GM12878 (cell line): Measurements from ENCODE around the gene EFNB2. TPM values are rescaled to one million over a fixed set of nuclear protein-coding genes. Genes with fewer than 3 reads are reported as not detected.

Experiments
- ATAC-seq: fragments of 200-7000 bp; cut with Tn5 transposase; 3 replicates; pipeline ENCODE4 v1.9.1; 2020; ENCODE audit warnings: mild to moderate bottlenecking, moderate library complexity
- BruUV-seq: library from RNA; stranded (reverse); fragments of 400-500 nt; replicated peaks from 2 replicates; lab custom pipeline; 2021; lab: Mats Ljungman, UMichigan
- CTCF ChIA-PET: fragments of 300-600 bp; sonication (Branson Sonifier 250); formaldehyde crosslinking; extraction: SDS; loops from one replicate; lab custom pipeline; 2021; ENCODE audit warnings: inconsistent platforms; lab: Yijun Ruan, JAX
- POLR2A ChIA-PET: fragments of 350-600 bp; formaldehyde crosslinking; extraction: SDS; loops from one replicate; lab custom pipeline; 2021; ENCODE audit warnings: inconsistent platforms; lab: Charles Lee
- RAD21 ChIA-PET: fragments of 300-600 bp; sonication (Branson Sonifier 250); formaldehyde crosslinking; loops from one replicate; lab custom pipeline; 2023; ENCODE audit warnings: antibody characterized with exemption; ENCODE audit not compliant: unreplicated experiment; lab: Charles Lee
- SMC1A ChIA-PET: fragments of 300-600 bp; sonication (Branson Sonifier 250); formaldehyde crosslinking; loops from one replicate; lab custom pipeline; 2023; ENCODE audit not compliant: unreplicated experiment, uncharacterized antibody; lab: Charles Lee
- DNase-seq: peaks from one replicate; pipeline ENCODE4 v3.0.0-alpha.2; 2011; ENCODE audit warnings: low read depth, low spot score
- FAIRE-seq: peaks from 3 replicates; lab custom pipeline; 2011; peaks lifted over from hg19 to GRCh38; lab: Jason Lieb, UNC
- H2AFZ ChIP-seq: 2 replicates; pipeline ENCODE4 v1.6.0; 2011; ENCODE audit warnings: low read depth, low read length, control low read depth; ENCODE audit not compliant: control insufficient read depth
- H3K27ac ChIP-seq: 2 replicates; pipeline ENCODE4 v1.5.1; 2011; ENCODE audit warnings: control low read depth; ENCODE audit not compliant: control insufficient read depth, insufficient read depth
- H3K27me3 ChIP-seq, 2 experiments: replicated peaks in 1 of 2; 2 replicates each; pipeline versions ENCODE4 v1.6.0 to v1.6.1; 2011; ENCODE audit warnings: low read length in 1 of 2; ENCODE audit not compliant: control insufficient read depth in 2 of 2, insufficient read depth in 2 of 2
- H3K36me3 ChIP-seq, 2 experiments: 2 replicates each; pipeline ENCODE4 v1.5.1; 2011; ENCODE audit warnings: low read length in 1 of 2; ENCODE audit not compliant: control insufficient read depth in 2 of 2, insufficient read depth in 2 of 2
- H3K4me1 ChIP-seq: 2 replicates; pipeline ENCODE4 v1.6.1; 2011; ENCODE audit warnings: mild to moderate bottlenecking, low read length, moderate library complexity, mixed read lengths; ENCODE audit not compliant: control insufficient read depth, insufficient read depth
- H3K4me2 ChIP-seq: 2 replicates; pipeline ENCODE4 v1.6.0; 2011; ENCODE audit warnings: control low read depth; ENCODE audit not compliant: control insufficient read depth, insufficient read depth
- H3K4me3 ChIP-seq: fragments of 200-600 bp; sonication (generic); 2 replicates; pipeline ENCODE4 v1.5.1; 2016
- H3K79me2 ChIP-seq: 2 replicates; pipeline ENCODE4 v1.6.0; 2011; ENCODE audit warnings: low read length; ENCODE audit not compliant: control insufficient read depth, insufficient read depth
- H3K9ac ChIP-seq: 2 replicates; pipeline ENCODE4 v1.8.0; 2011; ENCODE audit warnings: low read length, control low read depth, mixed read lengths; ENCODE audit not compliant: control insufficient read depth, insufficient read depth
- H3K9me3 ChIP-seq: replicated peaks from 3 replicates; pipeline ENCODE4 v1.5.1; 2011; ENCODE audit warnings: mild to moderate bottlenecking, low read length; ENCODE audit not compliant: control insufficient read depth, insufficient read depth
- H4K20me1 ChIP-seq: 2 replicates; pipeline ENCODE4 v1.6.0; 2011; ENCODE audit not compliant: control insufficient read depth, insufficient read depth
- MYB ChIP-seq: fragments of 150-350 bp; IDR thresholded peaks from 2 replicates; pipeline ENCODE4 v1.6.1; 2014; ENCODE audit warnings: mild to moderate bottlenecking, low read depth, low read length, borderline replicate concordance
- POLR2AphosphoS5 ChIP-seq: IDR thresholded peaks from 2 replicates; pipeline ENCODE4 v1.6.1; 2011; ENCODE audit warnings: mild to moderate bottlenecking, low read length, inconsistent platforms
- ZBTB40 ChIP-seq: fragments of 450-650 bp; IDR thresholded peaks from 2 replicates; pipeline ENCODE4 v1.6.1; 2016; ENCODE audit warnings: mild to moderate bottlenecking, moderate library complexity, borderline replicate concordance
- WGBS: methylation state at CpG from one replicate; pipeline ENCODE4 v1.1.6; 2016; ENCODE audit warnings: low lambda C conversion rate; ENCODE audit not compliant: insufficient replicate concordance, insufficient coverage; ENCODE audit errors: missing lambda C conversion rate; 5-methylcytosine and 5-hydroxymethylcytosine counted together
- in situ Hi-C: fragments of 300-500 bp; cut with MboI; formaldehyde crosslinking; loops from 9 replicates; pipeline ENCODE4 v1.14.3; 2018; ENCODE audit warnings: mixed read lengths
- intact Hi-C: fragments of 100-400 bp; cut with micrococcal nuclease; formaldehyde crosslinking; loops from one replicate; pipeline ENCODE4 v1.14.2; 2022; ENCODE audit not compliant: unreplicated experiment
- polyA plus RNA-seq, 11 experiments: library from polyadenylated mRNA; depleted of rRNA in 4 of 11; unstranded in 6 of 11; stranded (reverse) in 5 of 11; fragments of >200 nt; fragmentation: Nextera tagmentation in 4 of 11; fragmentation: Illumina TruSeq in 1 of 11; extraction: Ambion mirVana in 4 of 11; extraction: Trizol in 1 of 11; gene quantifications; 1 replicate in 1 of 11; 2 replicates in 10 of 11; pipeline versions ENCODE4 v1.2.1 to v1.2.3, GENCODE V29; 2011 to 2016; ENCODE audit warnings: inconsistent platforms in 2 of 11, missing spikeins in 2 of 11, low read depth in 1 of 11
- total RNA-seq, 4 experiments: library from RNA; depleted of rRNA in 3 of 4; stranded (reverse); fragments of >200 nt in 3 of 4; fragmentation: Illumina TruSeq in 1 of 4; extraction: Trizol in 1 of 4; gene quantifications; 2 replicates each; pipeline versions ENCODE4 v1.2.1 to v1.2.3, GENCODE V29; 2013 to 2021

The EFNB2 gene
- total and polyA plus RNA-seq, 10 of the 15 experiments (the other 5 are each of a cell fraction or from before 2014, with no cell fraction given) = 0.12 to 1.5 (median 0.31) TPM; not detected in 1

GRCh38 chr13:106530171-106530851 is 5.2 kb downstream of the EFNB2 start:
- Histone ChIP-seq H3K36me3 (no peaks in the 10 kb centered on the region), H3K4me2 (no peak overlapping the region), H3K4me3 (no peak overlapping the region), H3K27ac (no peak overlapping the region), H3K4me1 (no peaks in the 10 kb centered on the region), H4K20me1 (no peaks in the 10 kb centered on the region), H3K9ac (no peak overlapping the region), H3K27me3 (peaks cover 0 to 17% of the 10 kb centered on the region in 2 experiments; a peak in 2 of 4 replicates), H3K79me2 (no peaks in the 10 kb centered on the region), H2AFZ (no peak overlapping the region), H3K9me3 (no peaks in the 10 kb centered on the region; the same call in 2 of the 3 replicates)
- intact Hi-C loops (loop anchor here (10.0 kb wide), 2 partner anchors 156 to 1756 kb away; no protein-coding TSS in a partner anchor), in situ Hi-C loops (loop anchor here (25.0 kb wide), 1 partner anchor 1543 kb away; no protein-coding TSS in a partner anchor)
- ChIA-PET SMC1A (interaction anchor here (0.7 to 1.8 kb wide), 6 partner anchors 16 to 1139 kb away, joined by 3 to 10 read pairs (median 4); no protein-coding TSS in a partner anchor), POLR2A (interaction anchor here (1.1 kb wide), 1 partner anchor 8 kb away, joined by 4 read pairs; no protein-coding TSS in a partner anchor), RAD21 (interaction anchor here (1.6 to 2.0 kb wide), 2 partner anchors 90 to 448 kb away, joined by 5 to 6 read pairs; no protein-coding TSS in a partner anchor), CTCF (interaction anchor here (1.1 to 2.1 kb wide), 3 partner anchors 15 to 445 kb away, joined by 5 to 9 read pairs (median 6); no protein-coding TSS in a partner anchor)
- no TSS peak for BruUV-seq
- WGBS = 67% methylated on average over 11 of the region's 11 CpGs
- ATAC-seq (no peak), DNase-seq (no peak), FAIRE-seq (no peak)
- TF ChIP-seq MYB (no peak), ZBTB40 (no peak), POLR2AphosphoS5 (no peak)
